HepG2 (cell line): ENCODE measurements around the gene ILKAP. TPM values are rescaled to one million over a fixed set of nuclear protein-coding genes. Genes with fewer than 3 reads are reported as not detected.

ENCODE experiments used
- ATAC-seq: fragments of 200-7000 bp; cut with Tn5 transposase; 3 replicates; pipeline ENCODE4 v1.9.1; 2020; ENCODE audit warnings: mild to moderate bottlenecking, moderate library complexity
- BruUV-seq: library from RNA; stranded (reverse); fragments of 400-500 nt; replicated peaks from 2 replicates; lab custom pipeline; 2021; lab: Mats Ljungman, UMichigan
- CTCF ChIA-PET: fragments of 300-600 bp; formaldehyde crosslinking; extraction: SDS; loops from one replicate; lab custom pipeline; 2021; ENCODE audit warnings: low total read pairs, inconsistent platforms, low intra/inter-chr PET ratio; lab: Yijun Ruan, JAX
- POLR2A ChIA-PET: fragments of 350-600 bp; sonication (Branson Sonifier 250); formaldehyde crosslinking; loops from one replicate; lab custom pipeline; 2020; ENCODE audit warnings: antibody characterized with exemption, inconsistent platforms; lab: Yijun Ruan, JAX
- DNase-seq: peaks from one replicate; pipeline ENCODE4 v3.0.0-alpha.2; 2015; ENCODE audit warnings: low spot score
- FAIRE-seq: peaks from 3 replicates; lab custom pipeline; 2011; peaks lifted over from hg19 to GRCh38; lab: Jason Lieb, UNC
- H2AFZ ChIP-seq: one replicate; pipeline ENCODE4 v1.6.1; 2011; ENCODE audit warnings: low read length, inconsistent platforms
- H3K27ac ChIP-seq: fragments of 300-600 bp; 3 replicates; pipeline ENCODE4 v1.8.0; 2011; ENCODE audit warnings: mixed run types, mild to moderate bottlenecking, mixed read lengths, low read length, inconsistent platforms; ENCODE audit not compliant: insufficient read depth; ENCODE audit errors: extremely low read length
- H3K27me3 ChIP-seq, 2 experiments: fragments of 200-600 bp in 1 of 2; 2 replicates in 1 of 2; 3 replicates in 1 of 2; pipeline versions ENCODE4 v1.6.0 to v1.8.0; 2011; ENCODE audit warnings: low read length in 2 of 2, mild to moderate bottlenecking in 2 of 2, moderate library complexity in 2 of 2, inconsistent platforms in 1 of 2; ENCODE audit not compliant: insufficient read depth in 2 of 2, control insufficient read depth in 1 of 2
- H3K36me3 ChIP-seq, 2 experiments: fragments of 200-600 bp in 1 of 2; replicated peaks in 1 of 2; 2 replicates in 1 of 2; 3 replicates in 1 of 2; pipeline versions ENCODE4 v1.5.1 to v1.8.0; 2011; ENCODE audit warnings: low read length in 2 of 2, inconsistent platforms in 1 of 2; ENCODE audit not compliant: insufficient read depth in 2 of 2, control insufficient read depth in 1 of 2
- H3K4me1 ChIP-seq: 2 replicates; pipeline ENCODE4 v1.5.1; 2012; ENCODE audit warnings: low read length, inconsistent platforms; ENCODE audit not compliant: insufficient read depth
- H3K4me2 ChIP-seq: 2 replicates; pipeline ENCODE4 v1.6.0; 2011; ENCODE audit warnings: low read depth, low read length, inconsistent platforms
- H3K4me3 ChIP-seq, 3 experiments: fragments of 200-600 bp in 1 of 3; sonication (generic), shearing (Covaris generic) in 1 of 3; replicated peaks in 1 of 3; 2 replicates each; pipeline ENCODE4 v1.5.1; 2011 to 2016; ENCODE audit warnings: low read length in 3 of 3, inconsistent platforms in 2 of 3, low read depth in 2 of 3, mild to moderate bottlenecking in 2 of 3, control low read depth in 1 of 3, mixed read lengths in 1 of 3; ENCODE audit not compliant: insufficient read depth in 1 of 3
- H3K79me2 ChIP-seq: one replicate; pipeline ENCODE4 v1.6.1; 2011; ENCODE audit warnings: low read length, inconsistent platforms; ENCODE audit not compliant: insufficient read depth
- H3K9ac ChIP-seq: 2 replicates; pipeline ENCODE4 v1.6.0; 2011; ENCODE audit warnings: mild to moderate bottlenecking, low read depth, low read length, inconsistent platforms; ENCODE audit not compliant: insufficient read depth
- H3K9me3 ChIP-seq: 2 replicates; pipeline ENCODE4 v1.5.1; 2012; ENCODE audit warnings: mild to moderate bottlenecking, low read length
- H4K20me1 ChIP-seq: 2 replicates; pipeline ENCODE4 v1.6.0; 2011; ENCODE audit warnings: inconsistent platforms, mild to moderate bottlenecking, low read length, moderate library complexity; ENCODE audit not compliant: insufficient read depth
- MAX ChIP-seq: IDR thresholded peaks from 2 replicates; pipeline ENCODE4 v1.6.1; 2012; ENCODE audit warnings: inconsistent platforms
- MTERF4 ChIP-seq: sonication (generic); formaldehyde crosslinking; IDR thresholded peaks from 2 replicates; pipeline ENCODE4 v1.8.0; 2023; ENCODE audit warnings: mild to moderate bottlenecking, missing genetic modification reagents
- TRAFD1 ChIP-seq: sonication (generic); formaldehyde crosslinking; IDR thresholded peaks from 2 replicates; pipeline ENCODE4 v1.5.1; 2020; ENCODE audit warnings: missing genetic modification reagents, mild to moderate bottlenecking, borderline replicate concordance
- ZNF263 ChIP-seq: sonication (generic); formaldehyde crosslinking; IDR thresholded peaks from 2 replicates; pipeline ENCODE4 v1.4.0; 2020; ENCODE audit warnings: missing genetic modification reagents
- ZNF567 ChIP-seq: sonication (generic); formaldehyde crosslinking; IDR thresholded peaks from 2 replicates; pipeline ENCODE4 v1.8.1; 2023; ENCODE audit warnings: mild to moderate bottlenecking, missing genetic modification reagents, borderline replicate concordance
- ZSCAN31 ChIP-seq: sonication (generic); formaldehyde crosslinking; IDR thresholded peaks from 2 replicates; pipeline ENCODE4 v1.5.0; 2020; ENCODE audit warnings: low read depth, mild to moderate bottlenecking, missing genetic modification reagents
- WGBS: methylation state at CpG from one replicate; pipeline ENCODE4 v1.1.6; 2017; ENCODE audit warnings: low lambda C conversion rate; 5-methylcytosine and 5-hydroxymethylcytosine counted together
- in situ Hi-C: cut with HindIII; loops from 2 replicates; pipeline ENCODE4 v1.10.0; 2017; ENCODE audit warnings: low pct_unique_long_range_greater_than_20kb; ENCODE audit not compliant: extremely low pct_ligation_motif_present
- intact Hi-C: fragments of 100-400 bp; cut with micrococcal nuclease; formaldehyde crosslinking; loops from one replicate; pipeline ENCODE4 v1.10.0; 2022; ENCODE audit not compliant: unreplicated experiment
- polyA plus RNA-seq, 8 experiments: library from polyadenylated mRNA; depleted of rRNA in 3 of 8; stranded (reverse) in 7 of 8; unstranded in 1 of 8; fragments of >200 nt; fragmentation: Illumina TruSeq in 4 of 8; extraction: Trizol in 4 of 8; gene quantifications; 2 replicates each; pipeline versions ENCODE4 v1.2.1 to v1.2.3, GENCODE V29; 2011 to 2016; ENCODE audit warnings: low read depth in 4 of 8, missing spikeins in 1 of 8, mixed read lengths in 1 of 8; ENCODE audit not compliant: insufficient read depth in 1 of 8
- total RNA-seq, 5 experiments: library from RNA; depleted of rRNA; stranded (reverse); fragments of >200 nt; fragmentation: Illumina TruSeq; extraction: Trizol; gene quantifications; 2 replicates each; pipeline ENCODE4 v1.2.3, GENCODE V29; 2016; ENCODE audit warnings: low read depth in 1 of 5

The ILKAP gene
- total and polyA plus RNA-seq, 2 of the 13 experiments (the other 11 are each of a cell fraction or from before 2014, with no cell fraction given): 29.6 to 33.1 TPM

- BruUV-seq: no TSS peak
- POLR2A ChIA-PET: no interaction called here
- FAIRE-seq: no peak
These were observed 38.6 kb downstream of the ILKAP start for GRCh38 chr2:238164906-238165287.

More at GRCh38 chr2:238164906-238165287, 38.6 kb downstream of the ILKAP start:
- ATAC-seq: no peak
- H4K20me1 ChIP-seq: no peaks in the 10 kb centered on the region
- peaks cover 7 to 12% of the 10 kb centered on the region in 2 experiments; a peak in 4 of 5 replicates for H3K36me3 ChIP-seq
- CTCF ChIA-PET: no interaction called here
- DNase-seq: no peak
- TF ChIP-seq TRAFD1 (CRISPR knock-in tag): no peak
- TF ChIP-seq MAX: no peak
- TF ChIP-seq ZNF567 (CRISPR knock-in tag): no peak
- no peak for TF ChIP-seq ZSCAN31 (CRISPR knock-in tag)
- no peak for TF ChIP-seq MTERF4
- TF ChIP-seq ZNF263: no peak
- H3K4me2 ChIP-seq: no peak overlapping the region
- H3K79me2 ChIP-seq: no peaks in the 10 kb centered on the region
- 69% methylated on average over 8 of the region's 8 CpGs for WGBS
- H3K9me3 ChIP-seq: no peaks in the 10 kb centered on the region
- in situ Hi-C loops (no loop called here), intact Hi-C loops (no loop called here)
- no peak overlapping the region for H3K9ac ChIP-seq
- no peak overlapping the region for H3K27ac ChIP-seq
- no peak overlapping the region for H2AFZ ChIP-seq
- H3K27me3 ChIP-seq: peaks cover 22 to 44% of the 10 kb centered on the region in 2 experiments
- H3K4me3 ChIP-seq: no peak overlapping the region
- peaks cover 28% of the 10 kb centered on the region for H3K4me1 ChIP-seq
